ENCODE data around the gene CTIF.

- TF ChIP-seq CTCF (conservative IDR thresholded peaks at IDR 0.05 in 1 of 2, IDR thresholded peaks at IDR 0.05 in 1 of 2; ENCODE audit: low read depth in 1 of 2, low read length in 2 of 2) = no peak
- no peak for TF ChIP-seq EZH2 (IDR thresholded peaks at IDR 0.05; ENCODE audit: low read length, missing control alignments)
These were observed 196.9 kb downstream of the CTIF start for GRCh38 chr18:48735681-48736255.
